Measurements from ENCODE around the gene CD300LF.
A peak's percentile ranks its signal among the peaks of the same experiment; 100 is the strongest.

CD300LF gene

DNA sequence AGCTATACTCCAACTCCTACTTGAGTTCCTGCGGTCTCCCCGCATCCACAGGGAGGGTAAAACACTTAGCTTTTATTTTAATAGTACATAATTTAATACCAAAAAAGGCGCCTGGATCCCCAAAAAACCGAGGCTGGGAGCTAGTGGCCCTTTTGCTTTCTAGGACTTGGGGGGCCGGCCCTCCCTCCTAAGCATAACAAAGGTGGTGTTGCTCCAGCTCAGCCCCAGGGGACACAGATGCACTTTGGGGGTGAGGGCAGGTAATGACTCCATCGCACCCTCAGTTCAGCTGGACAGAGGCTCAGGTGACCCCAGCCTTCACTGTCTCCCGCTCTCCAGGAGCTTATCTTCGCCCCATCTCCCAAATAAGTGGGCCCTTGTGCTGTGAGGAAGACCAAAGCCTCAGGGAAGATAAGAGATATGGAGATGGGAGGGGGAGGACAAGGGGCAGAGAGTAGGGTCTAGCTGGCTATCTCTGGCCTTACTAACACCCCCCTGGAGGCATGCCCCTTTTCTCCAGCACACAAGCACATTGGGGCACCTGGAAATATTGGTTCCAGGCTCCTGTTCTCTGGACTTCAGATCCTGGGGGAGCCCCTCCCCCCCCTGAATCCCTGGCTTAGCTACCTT, 32.9 kb upstream of the CD300LF start:
- H3K4me3 ChIP-seq (ENCODE audit: low read depth, low read length), result no peak overlapping the region
- H2AFZ ChIP-seq, result no peak overlapping the region
- no peak overlapping the region for H3K9ac ChIP-seq
- no peak overlapping the region for H3K27ac ChIP-seq
- no peaks in the 10 kb centered on the region for H3K36me3 ChIP-seq (ENCODE audit: control insufficient read depth, insufficient read depth, low read length)
- no peaks in the 10 kb centered on the region for H3K27me3 ChIP-seq (ENCODE audit: control insufficient read depth, insufficient read depth, low read length)
- TF ChIP-seq, protein P1, sequence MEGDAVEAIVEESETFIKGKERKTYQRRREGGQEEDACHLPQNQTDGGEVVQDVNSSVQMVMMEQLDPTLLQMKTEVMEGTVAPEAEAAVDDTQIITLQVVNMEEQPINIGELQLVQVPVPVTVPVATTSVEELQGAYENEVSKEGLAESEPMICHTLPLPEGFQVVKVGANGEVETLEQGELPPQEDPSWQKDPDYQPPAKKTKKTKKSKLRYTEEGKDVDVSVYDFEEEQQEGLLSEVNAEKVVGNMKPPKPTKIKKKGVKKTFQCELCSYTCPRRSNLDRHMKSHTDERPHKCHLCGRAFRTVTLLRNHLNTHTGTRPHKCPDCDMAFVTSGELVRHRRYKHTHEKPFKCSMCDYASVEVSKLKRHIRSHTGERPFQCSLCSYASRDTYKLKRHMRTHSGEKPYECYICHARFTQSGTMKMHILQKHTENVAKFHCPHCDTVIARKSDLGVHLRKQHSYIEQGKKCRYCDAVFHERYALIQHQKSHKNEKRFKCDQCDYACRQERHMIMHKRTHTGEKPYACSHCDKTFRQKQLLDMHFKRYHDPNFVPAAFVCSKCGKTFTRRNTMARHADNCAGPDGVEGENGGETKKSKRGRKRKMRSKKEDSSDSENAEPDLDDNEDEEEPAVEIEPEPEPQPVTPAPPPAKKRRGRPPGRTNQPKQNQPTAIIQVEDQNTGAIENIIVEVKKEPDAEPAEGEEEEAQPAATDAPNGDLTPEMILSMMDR (IDR thresholded peaks at IDR 0.05), result no peak
- no peaks in the 10 kb centered on the region for H3K9me3 ChIP-seq (ENCODE audit: control insufficient read depth, low read length)
- H3K4me1 ChIP-seq, result peaks cover 14% of the 10 kb centered on the region
- H3K4me2 ChIP-seq (ENCODE audit: low read length), result no peak overlapping the region
- peaks cover 12% of the 10 kb centered on the region for H3K79me2 ChIP-seq

DNA sequence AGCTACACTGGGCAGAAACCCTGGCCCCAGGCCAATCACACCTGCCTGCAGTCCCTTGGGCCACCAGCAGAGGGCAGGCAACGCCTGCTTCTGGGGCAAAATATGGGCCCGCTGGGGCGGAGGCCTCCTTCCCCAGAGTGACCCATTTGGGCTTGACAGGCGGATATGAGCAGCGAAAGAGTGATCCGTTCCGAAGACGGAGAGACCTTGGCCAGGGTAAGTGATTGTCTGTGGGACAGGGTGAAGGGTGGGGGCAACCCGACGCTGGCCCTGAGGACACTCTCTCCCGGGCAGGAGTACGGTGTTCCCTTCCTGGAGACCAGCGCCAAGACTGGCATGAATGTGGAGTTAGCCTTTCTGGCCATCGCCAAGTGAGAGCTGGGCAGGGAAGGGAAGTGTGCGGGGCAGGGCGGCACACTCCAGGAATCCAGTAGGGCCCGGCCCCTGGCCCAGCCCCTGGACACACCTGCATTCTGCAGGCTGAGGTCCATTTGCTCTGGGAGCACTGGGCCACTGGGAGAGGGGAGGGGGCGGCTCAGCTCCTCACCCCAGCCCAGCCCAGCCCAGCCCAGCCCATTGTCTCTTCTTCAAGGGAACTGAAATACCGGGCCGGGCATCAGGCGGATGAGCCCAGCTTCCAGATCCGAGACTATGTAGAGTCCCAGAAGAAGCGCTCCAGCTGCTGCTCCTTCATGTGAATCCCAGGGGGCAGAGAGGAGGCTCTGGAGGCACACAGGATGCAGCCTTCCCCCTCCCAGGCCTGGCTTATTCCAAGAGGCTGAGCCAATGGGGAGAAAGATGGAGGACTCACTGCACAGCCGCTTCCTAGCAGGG, 32.2 kb upstream of the CD300LF start:
- Histone ChIP-seq H2AFZ (peak overlapping the region; percentile 85), H3K27me3 (ENCODE audit: control insufficient read depth, insufficient read depth, low read length) (no peaks in the 10 kb centered on the region), H3K4me3 (ENCODE audit: low read depth, low read length) (no peak overlapping the region), H3K27ac (peak overlapping the region; percentile 27), H3K79me2 (peaks cover 7% of the 10 kb centered on the region), H3K9me3 (ENCODE audit: control insufficient read depth, low read length) (no peaks in the 10 kb centered on the region), H3K36me3 (ENCODE audit: control insufficient read depth, insufficient read depth, low read length) (no peaks in the 10 kb centered on the region), H3K9ac (no peak overlapping the region), H3K4me2 (ENCODE audit: low read length) (peak overlapping the region; percentile 58), H3K4me1 (peaks cover 14% of the 10 kb centered on the region)
- TF ChIP-seq, protein P1 (IDR thresholded peaks at IDR 0.05), result peak; percentile 100

DNA sequence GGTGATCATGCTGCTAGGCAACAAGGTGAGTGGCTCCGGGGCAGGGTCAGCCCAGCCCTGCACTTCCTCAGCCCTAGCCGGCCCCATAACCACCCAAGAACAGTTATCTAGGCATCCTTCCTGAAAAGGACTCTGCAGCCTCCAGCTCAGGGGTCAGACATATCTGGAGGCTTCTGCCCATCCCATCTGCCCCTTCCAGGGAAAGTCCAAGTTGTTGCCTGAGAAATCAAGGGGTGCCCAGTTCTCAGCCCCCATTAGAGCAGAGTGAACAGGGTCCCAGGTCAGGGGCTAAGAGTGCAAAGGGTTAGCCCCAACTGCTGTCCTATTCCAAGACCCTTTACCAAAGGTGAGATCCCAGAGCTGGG, 31.6 kb upstream of the CD300LF start:
- Histone ChIP-seq H2AFZ (peak overlapping the region; percentile 85), H3K79me2 (peaks cover 7% of the 10 kb centered on the region), H3K4me2 (ENCODE audit: low read length) (no peak overlapping the region), H3K27me3 (ENCODE audit: control insufficient read depth, insufficient read depth, low read length) (no peaks in the 10 kb centered on the region), H3K4me1 (peaks cover 14% of the 10 kb centered on the region), H3K4me3 (ENCODE audit: low read depth, low read length) (no peak overlapping the region), H3K36me3 (ENCODE audit: control insufficient read depth, insufficient read depth, low read length) (no peaks in the 10 kb centered on the region), H3K27ac (peak overlapping the region; percentile 27), H3K9ac (no peak overlapping the region), H3K9me3 (ENCODE audit: control insufficient read depth, low read length) (no peaks in the 10 kb centered on the region)
- TF ChIP-seq, protein P1 (IDR thresholded peaks at IDR 0.05), result no peak

DNA sequence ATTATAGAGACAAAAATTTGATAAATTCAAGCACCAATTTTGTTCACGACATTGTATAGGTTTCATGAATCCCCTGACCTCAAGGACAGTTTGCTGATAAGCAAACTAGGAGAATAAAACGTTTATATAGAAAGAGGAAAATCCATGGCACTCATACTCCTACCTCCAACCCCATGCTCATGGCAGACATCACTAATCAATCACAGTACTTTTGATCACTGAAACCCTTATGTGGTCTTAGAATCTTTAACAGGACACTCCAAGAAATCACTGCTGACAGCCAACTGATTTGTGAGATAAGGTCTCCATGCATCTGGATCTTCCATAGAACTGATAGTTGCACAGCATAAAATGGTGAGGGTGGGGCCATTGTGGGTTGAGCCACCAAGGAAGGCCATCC, 31.0 kb upstream of the CD300LF start:
- no peak overlapping the region for H3K4me3 ChIP-seq (ENCODE audit: low read depth, low read length)
- H3K36me3 ChIP-seq (ENCODE audit: control insufficient read depth, insufficient read depth, low read length), result no peaks in the 10 kb centered on the region
- H3K79me2 ChIP-seq, result peaks cover 2% of the 10 kb centered on the region
- TF ChIP-seq, protein P1 (IDR thresholded peaks at IDR 0.05), result no peak
- no peak overlapping the region for H3K4me2 ChIP-seq (ENCODE audit: low read length)
- peaks cover 14% of the 10 kb centered on the region for H3K4me1 ChIP-seq
- H3K27me3 ChIP-seq (ENCODE audit: control insufficient read depth, insufficient read depth, low read length), result no peaks in the 10 kb centered on the region
- no peaks in the 10 kb centered on the region for H3K9me3 ChIP-seq (ENCODE audit: control insufficient read depth, low read length)
- no peak overlapping the region for H3K9ac ChIP-seq
- no peak overlapping the region for H2AFZ ChIP-seq
- H3K27ac ChIP-seq, result no peak overlapping the region

Data from parathyroid adenoma (tissue), 2 donors.